K562 (cell line): Measurements from ENCODE around the gene CLIC3. TPM values are rescaled to one million over a fixed set of nuclear protein-coding genes. Genes with fewer than 3 reads are reported as not detected.
A peak's percentile ranks its signal among the peaks of the same experiment; 100 is the strongest.

ENCODE experiments used
- ARHGAP35 ChIP-seq: fragments of 450-650 bp; IDR thresholded peaks from 2 replicates; pipeline ENCODE4 v1.6.1; 2018; ENCODE audit not compliant: partially characterized antibody
- CHCHD3 ChIP-seq: fragments of 250-450 bp; sonication (Bioruptor Pico); IDR thresholded peaks from 2 replicates; pipeline ENCODE4 v2.1.2; 2022; ENCODE audit warnings: mild to moderate bottlenecking
- CSDE1 ChIP-seq, 2 experiments: fragments of 450-650 bp; IDR thresholded peaks; 2 replicates each; pipeline ENCODE4 v1.6.1; 2016; ENCODE audit warnings: mild to moderate bottlenecking in 1 of 2
- ERF ChIP-seq: fragments of 450-650 bp; formaldehyde crosslinking; IDR thresholded peaks from 2 replicates; pipeline ENCODE4 v1.4.0; 2020; ENCODE audit warnings: mild to moderate bottlenecking, mixed read lengths
- EWSR1 ChIP-seq: fragments of 450-650 bp; IDR thresholded peaks from 2 replicates; pipeline ENCODE4 v1.6.1; 2018; ENCODE audit warnings: borderline replicate concordance, mild to moderate bottlenecking, low read depth, moderate library complexity; ENCODE audit not compliant: partially characterized antibody
- EZH2 ChIP-seq: IDR thresholded peaks from 2 replicates; pipeline ENCODE4 v1.6.1; 2012; ENCODE audit warnings: low read depth, mild to moderate bottlenecking, inconsistent platforms, low read length, borderline replicate concordance
- HLTF ChIP-seq: fragments of 450-650 bp; IDR thresholded peaks from 2 replicates; pipeline ENCODE4 v1.6.1; 2016
- IFI16 ChIP-seq: fragments of 250-450 bp; sonication (Bioruptor Pico); IDR thresholded peaks from 2 replicates; pipeline ENCODE4 v2.1.2; 2022; ENCODE audit warnings: mild to moderate bottlenecking, inconsistent platforms
- KAT8 ChIP-seq: fragments of 450-650 bp; IDR thresholded peaks from 2 replicates; pipeline ENCODE4 v1.6.1; 2016; ENCODE audit warnings: low read depth, mild to moderate bottlenecking
- MCM7 ChIP-seq, 2 experiments: fragments of 450-650 bp; IDR thresholded peaks; 2 replicates each; pipeline ENCODE4 v1.6.1; 2016 to 2018
- NEUROD1 ChIP-seq: fragments of 150-350 bp; IDR thresholded peaks from 2 replicates; pipeline ENCODE4 v1.6.1; 2014; ENCODE audit warnings: borderline replicate concordance, low read length, low read depth; ENCODE audit not compliant: partially characterized antibody
- OTX1 ChIP-seq: fragments of 450-650 bp; formaldehyde crosslinking; IDR thresholded peaks from 2 replicates; pipeline ENCODE4 v1.4.0; 2022; ENCODE audit warnings: mild to moderate bottlenecking
- POLR2H ChIP-seq: IDR thresholded peaks from 2 replicates; pipeline ENCODE4 v1.6.1; 2016; ENCODE audit warnings: missing genetic modification characterization, low read depth, mild to moderate bottlenecking, control low read depth, missing compliant biosample characterization, moderate library complexity
- RBM25 ChIP-seq: fragments of 200-400 bp; formaldehyde crosslinking; IDR thresholded peaks from 2 replicates; pipeline ENCODE4 v1.6.1; 2018; ENCODE audit warnings: low read length, low read depth, moderate library complexity; ENCODE audit not compliant: severe bottlenecking
- SAP30 ChIP-seq: fragments of 200-600 bp; sonication (generic); IDR thresholded peaks from 2 replicates; pipeline ENCODE4 v1.6.1; 2012; ENCODE audit warnings: borderline replicate concordance, low read depth, mild to moderate bottlenecking, moderate library complexity, low read length, control low read depth, inconsistent platforms; ENCODE audit not compliant: insufficient read depth, poor library complexity, severe bottlenecking
- SMARCC2 ChIP-seq: fragments of 450-650 bp; IDR thresholded peaks from 2 replicates; pipeline ENCODE4 v1.6.1; 2017; ENCODE audit warnings: antibody characterized with exemption, moderate library complexity, mild to moderate bottlenecking, low read depth
- ZFP30 ChIP-seq: fragments of 250-450 bp; sonication (Bioruptor Pico); IDR thresholded peaks from 2 replicates; pipeline ENCODE4 v1.8.0; 2022; ENCODE audit warnings: moderate library complexity, mild to moderate bottlenecking, inconsistent platforms, borderline replicate concordance
- ZNF146 ChIP-seq: IDR thresholded peaks from one replicate; pipeline ENCODE4 v1.6.1; 2018; ENCODE audit warnings: missing compliant biosample characterization; ENCODE audit not compliant: unreplicated experiment
- ZNF23 ChIP-seq: fragments of 250-450 bp; sonication (Bioruptor Pico); IDR thresholded peaks from 2 replicates; pipeline ENCODE4 v1.4.0; 2020; ENCODE audit warnings: mild to moderate bottlenecking
- ZNF263 ChIP-seq: sonication (generic); formaldehyde crosslinking; IDR thresholded peaks from 2 replicates; pipeline ENCODE4 v1.8.0; 2022; ENCODE audit warnings: mild to moderate bottlenecking, missing genetic modification reagents, borderline replicate concordance
- ZNF354B ChIP-seq: fragments of 250-450 bp; sonication (Bioruptor Pico); IDR thresholded peaks from 2 replicates; pipeline ENCODE4 v1.4.0; 2020
- polyA plus RNA-seq, 8 experiments: library from polyadenylated mRNA; depleted of rRNA in 4 of 8; stranded (reverse) in 5 of 8; unstranded in 3 of 8; fragments of >200 nt; fragmentation: Nextera tagmentation in 2 of 8; fragmentation: Illumina TruSeq in 1 of 8; extraction: Ambion mirVana in 2 of 8; extraction: Trizol in 1 of 8; gene quantifications; 2 replicates each; pipeline versions ENCODE4 v1.2.1 to v1.2.3, GENCODE V29; 2011 to 2014; ENCODE audit warnings: inconsistent platforms in 1 of 8, missing spikeins in 1 of 8
- total RNA-seq, 7 experiments: library from RNA; depleted of rRNA in 6 of 7; stranded (reverse); fragments of >200 nt in 6 of 7; fragmentation: Illumina TruSeq in 2 of 7; extraction: Trizol in 2 of 7; gene quantifications; 2 replicates each; pipeline versions ENCODE4 v1.2.1 to v1.2.3, GENCODE V29; 2011 to 2021; ENCODE audit warnings: low replicate concordance in 1 of 7
- TF ChIP-seq, protein P1 (sequence below): fragments of 250-450 bp; sonication (Bioruptor Pico); IDR thresholded peaks from 2 replicates; pipeline ENCODE4 v1.9.0; 2021; ENCODE audit warnings: mild to moderate bottlenecking
- TF ChIP-seq, protein P2 (sequence below): fragments of 450-650 bp; formaldehyde crosslinking; IDR thresholded peaks from 2 replicates; pipeline ENCODE4 v1.4.0; 2022; ENCODE audit warnings: mild to moderate bottlenecking, moderate library complexity
- TF ChIP-seq, protein P3 (sequence below): fragments of 150-350 bp; conservative IDR thresholded peaks from 2 replicates; pipeline ENCODE4 v1.6.1; 2014; ENCODE audit warnings: low read length
- TF ChIP-seq, protein P4 (sequence below): sonication (generic); formaldehyde crosslinking; IDR thresholded peaks from 2 replicates; pipeline ENCODE4 v1.8.1; 2022; ENCODE audit warnings: missing genetic modification reagents

The CLIC3 gene
- total and polyA plus RNA-seq, 9 of the 15 experiments (the other 6 are each of a cell fraction or from before 2014, with no cell fraction given): 0.27 to 0.29 TPM; not detected in 7

DNA sequence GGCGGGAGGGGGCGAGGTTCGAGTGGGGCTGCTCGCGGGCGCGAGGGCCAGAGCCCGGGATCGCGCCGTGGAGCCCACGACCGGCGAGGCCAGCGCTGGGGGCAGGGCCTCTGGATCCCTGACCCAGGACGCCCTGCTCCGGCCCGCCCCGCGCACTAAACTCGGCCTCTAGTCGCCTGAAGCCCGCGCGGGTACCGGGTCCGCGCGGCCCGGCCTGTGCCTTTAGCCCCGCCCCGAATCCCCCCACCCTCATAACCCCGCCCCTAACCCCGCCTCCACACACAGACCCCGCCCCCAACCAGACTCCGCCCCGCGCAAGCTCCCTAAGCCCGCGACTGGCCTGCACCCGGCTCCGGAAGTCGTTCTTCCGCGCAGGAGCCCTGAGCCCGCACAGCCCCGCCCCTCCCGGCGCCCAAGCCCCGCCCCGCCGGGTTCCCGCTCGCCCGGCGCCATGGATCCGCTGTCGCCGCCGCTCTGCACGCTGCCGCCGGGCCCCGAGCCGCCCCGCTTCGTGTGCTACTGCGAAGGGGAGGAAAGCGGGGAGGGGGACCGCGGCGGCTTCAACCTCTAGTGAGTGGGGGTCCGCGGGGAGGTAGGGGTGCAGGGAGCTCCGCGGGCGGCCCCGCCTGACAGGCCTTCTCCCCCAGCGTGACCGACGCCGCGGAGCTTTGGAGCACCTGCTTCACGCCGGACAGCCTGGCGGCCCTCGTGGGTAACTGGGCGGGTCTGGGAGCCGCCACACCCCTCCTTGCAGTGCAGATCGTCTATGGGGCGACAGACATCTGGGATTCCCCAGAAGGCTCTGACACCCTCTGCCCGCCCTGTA lies 4.2 kb downstream of the CLIC3 start, which contains the start of gene PAXX (continued):
- TF ChIP-seq, protein P1, sequence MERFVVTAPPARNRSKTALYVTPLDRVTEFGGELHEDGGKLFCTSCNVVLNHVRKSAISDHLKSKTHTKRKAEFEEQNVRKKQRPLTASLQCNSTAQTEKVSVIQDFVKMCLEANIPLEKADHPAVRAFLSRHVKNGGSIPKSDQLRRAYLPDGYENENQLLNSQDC (CRISPR knock-in tag): no peak
- TF ChIP-seq, protein P2, sequence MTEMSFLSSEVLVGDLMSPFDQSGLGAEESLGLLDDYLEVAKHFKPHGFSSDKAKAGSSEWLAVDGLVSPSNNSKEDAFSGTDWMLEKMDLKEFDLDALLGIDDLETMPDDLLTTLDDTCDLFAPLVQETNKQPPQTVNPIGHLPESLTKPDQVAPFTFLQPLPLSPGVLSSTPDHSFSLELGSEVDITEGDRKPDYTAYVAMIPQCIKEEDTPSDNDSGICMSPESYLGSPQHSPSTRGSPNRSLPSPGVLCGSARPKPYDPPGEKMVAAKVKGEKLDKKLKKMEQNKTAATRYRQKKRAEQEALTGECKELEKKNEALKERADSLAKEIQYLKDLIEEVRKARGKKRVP (CRISPR knock-in tag): no peak
- no peak for TF ChIP-seq ERF (CRISPR knock-in tag)
- TF ChIP-seq MCM7 (IDR thresholded peaks at IDR 0.05): no peak
- no peak for TF ChIP-seq NEUROD1
- TF ChIP-seq KAT8: no peak
- no peak for TF ChIP-seq ZNF23 (CRISPR knock-in tag)
- no peak for TF ChIP-seq RBM25
- TF ChIP-seq ZFP30: no peak
- TF ChIP-seq, protein P3, sequence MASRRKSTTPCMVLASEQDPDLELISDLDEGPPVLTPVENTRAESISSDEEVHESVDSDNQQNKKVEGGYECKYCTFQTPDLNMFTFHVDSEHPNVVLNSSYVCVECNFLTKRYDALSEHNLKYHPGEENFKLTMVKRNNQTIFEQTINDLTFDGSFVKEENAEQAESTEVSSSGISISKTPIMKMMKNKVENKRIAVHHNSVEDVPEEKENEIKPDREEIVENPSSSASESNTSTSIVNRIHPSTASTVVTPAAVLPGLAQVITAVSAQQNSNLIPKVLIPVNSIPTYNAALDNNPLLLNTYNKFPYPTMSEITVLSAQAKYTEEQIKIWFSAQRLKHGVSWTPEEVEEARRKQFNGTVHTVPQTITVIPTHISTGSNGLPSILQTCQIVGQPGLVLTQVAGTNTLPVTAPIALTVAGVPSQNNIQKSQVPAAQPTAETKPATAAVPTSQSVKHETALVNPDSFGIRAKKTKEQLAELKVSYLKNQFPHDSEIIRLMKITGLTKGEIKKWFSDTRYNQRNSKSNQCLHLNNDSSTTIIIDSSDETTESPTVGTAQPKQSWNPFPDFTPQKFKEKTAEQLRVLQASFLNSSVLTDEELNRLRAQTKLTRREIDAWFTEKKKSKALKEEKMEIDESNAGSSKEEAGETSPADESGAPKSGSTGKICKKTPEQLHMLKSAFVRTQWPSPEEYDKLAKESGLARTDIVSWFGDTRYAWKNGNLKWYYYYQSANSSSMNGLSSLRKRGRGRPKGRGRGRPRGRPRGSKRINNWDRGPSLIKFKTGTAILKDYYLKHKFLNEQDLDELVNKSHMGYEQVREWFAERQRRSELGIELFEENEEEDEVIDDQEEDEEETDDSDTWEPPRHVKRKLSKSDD: no peak
- TF ChIP-seq ZNF146 (CRISPR knock-in tag): no peak
- no peak for TF ChIP-seq SMARCC2
- TF ChIP-seq CSDE1 (IDR thresholded peaks at IDR 0.05): no peak
- no peak for TF ChIP-seq OTX1 (CRISPR knock-in tag)
- 0 out of 2 replicates have a peak, but pooled peaks have one; percentile 16 for TF ChIP-seq CHCHD3 (CRISPR knock-in tag)
- TF ChIP-seq, protein P4, sequence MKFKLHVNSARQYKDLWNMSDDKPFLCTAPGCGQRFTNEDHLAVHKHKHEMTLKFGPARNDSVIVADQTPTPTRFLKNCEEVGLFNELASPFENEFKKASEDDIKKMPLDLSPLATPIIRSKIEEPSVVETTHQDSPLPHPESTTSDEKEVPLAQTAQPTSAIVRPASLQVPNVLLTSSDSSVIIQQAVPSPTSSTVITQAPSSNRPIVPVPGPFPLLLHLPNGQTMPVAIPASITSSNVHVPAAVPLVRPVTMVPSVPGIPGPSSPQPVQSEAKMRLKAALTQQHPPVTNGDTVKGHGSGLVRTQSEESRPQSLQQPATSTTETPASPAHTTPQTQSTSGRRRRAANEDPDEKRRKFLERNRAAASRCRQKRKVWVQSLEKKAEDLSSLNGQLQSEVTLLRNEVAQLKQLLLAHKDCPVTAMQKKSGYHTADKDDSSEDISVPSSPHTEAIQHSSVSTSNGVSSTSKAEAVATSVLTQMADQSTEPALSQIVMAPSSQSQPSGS (CRISPR knock-in tag): no peak
- TF ChIP-seq ARHGAP35: no peak
- TF ChIP-seq SAP30: peak; percentile 89
- TF ChIP-seq ZNF354B (CRISPR knock-in tag): no peak
- no peak for TF ChIP-seq EZH2
- no peak for TF ChIP-seq HLTF
- TF ChIP-seq POLR2H: peak; percentile 89
- TF ChIP-seq ZNF263 (CRISPR knock-in tag): no peak
- no peak for TF ChIP-seq EWSR1
- TF ChIP-seq IFI16 (CRISPR knock-in tag): no peak
